SK-N-SH (cell line): ENCODE measurements around the gene FAM81A. TPM values are rescaled to one million over a fixed set of nuclear protein-coding genes. Genes with fewer than 3 reads are reported as not detected.

Experiments used
- CTCF ChIA-PET: fragments of 300-600, 350-600 bp; formaldehyde crosslinking; extraction: SDS; loops from one replicate; lab custom pipeline; 2021; lab: Yijun Ruan, JAX
- POLR2A ChIA-PET: fragments of 350-600 bp; sonication (Branson Sonifier 250); formaldehyde crosslinking; extraction: SDS; loops from one replicate; lab custom pipeline; 2020; ENCODE audit warnings: antibody characterized with exemption, inconsistent platforms; lab: Yijun Ruan, JAX
- DNase-seq: peaks from one replicate; pipeline ENCODE4 v3.0.0; 2012
- H2AFZ ChIP-seq: fragments of 200-600 bp; sonication (generic); 2 replicates; pipeline ENCODE4 v1.8.1; 2016; ENCODE audit warnings: antibody characterized with exemption, mild to moderate bottlenecking, low read depth
- H3F3A ChIP-seq: fragments of 200-600 bp; sonication (generic); replicated peaks from 2 replicates; pipeline ENCODE3; 2016; ENCODE audit warnings: antibody characterized with exemption, mild to moderate bottlenecking; ENCODE audit not compliant: insufficient read depth
- H3K27ac ChIP-seq, 2 experiments: fragments of 200-500 bp in 1 of 2; fragments of 200-600 bp in 1 of 2; sonication (Bioruptor generic) in 1 of 2; sonication (generic), shearing (Covaris generic) in 1 of 2; 2 replicates each; pipeline versions ENCODE4 v1.5.1 to v1.6.1; 2014 to 2016; ENCODE audit warnings: low read depth in 2 of 2, inconsistent platforms in 1 of 2, low read length in 1 of 2, mild to moderate bottlenecking in 1 of 2, mixed read lengths in 1 of 2
- H3K27me3 ChIP-seq: fragments of 200-600 bp; sonication (generic), shearing (Covaris generic); 2 replicates; pipeline ENCODE4 v1.6.1; 2016; ENCODE audit warnings: mixed run types; ENCODE audit not compliant: insufficient read depth
- H3K36me3 ChIP-seq, 2 experiments: fragments of 200-500 bp in 1 of 2; fragments of 200-600 bp in 1 of 2; sonication (Bioruptor generic) in 1 of 2; sonication (generic) in 1 of 2; replicated peaks in 1 of 2; 2 replicates each; pipeline versions ENCODE3 to v1.5.1; 2014 to 2016; ENCODE audit warnings: low read length in 1 of 2, mild to moderate bottlenecking in 1 of 2; ENCODE audit not compliant: insufficient read depth in 2 of 2, control insufficient read depth in 1 of 2
- H3K4me1 ChIP-seq, 2 experiments: fragments of 200-500 bp in 1 of 2; fragments of 200-600 bp in 1 of 2; sonication (Bioruptor generic) in 1 of 2; sonication (generic), shearing (Covaris generic) in 1 of 2; 2 replicates each; pipeline versions ENCODE4 v1.5.1 to v1.6.1; 2014 to 2016; ENCODE audit warnings: low read depth in 1 of 2, low read length in 1 of 2, mixed run types in 1 of 2; ENCODE audit not compliant: insufficient read depth in 2 of 2, control insufficient read depth in 1 of 2
- H3K4me2 ChIP-seq: fragments of 200-600 bp; sonication (generic), shearing (Covaris generic); 2 replicates; pipeline ENCODE4 v1.6.1; 2017; ENCODE audit warnings: mixed run types
- H3K4me3 ChIP-seq, 2 experiments: fragments of 200-500 bp in 1 of 2; fragments of 200-600 bp in 1 of 2; sonication (Bioruptor generic) in 1 of 2; sonication (generic), shearing (Covaris generic) in 1 of 2; 2 replicates each; pipeline versions ENCODE4 v1.5.1 to v1.8.1; 2014 to 2016; ENCODE audit warnings: low read depth in 2 of 2, inconsistent platforms in 1 of 2, low read length in 1 of 2, mild to moderate bottlenecking in 1 of 2, mixed read lengths in 1 of 2, moderate library complexity in 1 of 2
- H3K79me2 ChIP-seq: fragments of 200-600 bp; sonication (generic); 2 replicates; pipeline ENCODE4 v1.8.1; 2017; ENCODE audit warnings: mild to moderate bottlenecking; ENCODE audit not compliant: insufficient read depth
- H3K9ac ChIP-seq: fragments of 200-600 bp; sonication (generic); 2 replicates; pipeline ENCODE4 v1.6.1; 2017; ENCODE audit warnings: mixed run types
- H3K9me2 ChIP-seq: fragments of 200-600 bp; sonication (generic); 2 replicates; pipeline ENCODE4 v1.6.1; 2017; ENCODE audit warnings: mixed run types
- H3K9me3 ChIP-seq: fragments of 200-600 bp; sonication (generic); 2 replicates; pipeline ENCODE4 v1.6.1; 2017; ENCODE audit warnings: mixed run types, mild to moderate bottlenecking, moderate library complexity
- H4K20me1 ChIP-seq: fragments of 200-600 bp; sonication (generic); 2 replicates; pipeline ENCODE4 v1.6.1; 2017; ENCODE audit warnings: mild to moderate bottlenecking, mixed run types; ENCODE audit not compliant: insufficient read depth
- CHD2 ChIP-seq: fragments of 150-350 bp; IDR thresholded peaks from 2 replicates; pipeline ENCODE4 v1.6.1; 2018; ENCODE audit warnings: low read length; ENCODE audit not compliant: partially characterized antibody
- ELF1 ChIP-seq: IDR thresholded peaks from 2 replicates; pipeline ENCODE4 v1.4.0; 2012
- FOSL2 ChIP-seq: IDR thresholded peaks from 2 replicates; pipeline ENCODE4 v1.4.0; 2012; ENCODE audit warnings: low read depth, mild to moderate bottlenecking, moderate library complexity, borderline replicate concordance
- FOXJ3 ChIP-seq: sonication (generic); formaldehyde crosslinking; IDR thresholded peaks from 2 replicates; pipeline ENCODE4 v1.5.1; 2020; ENCODE audit warnings: mild to moderate bottlenecking, missing genetic modification reagents
- FOXM1 ChIP-seq: IDR thresholded peaks from 2 replicates; pipeline ENCODE4 v1.4.0; 2012; ENCODE audit warnings: low read depth, mild to moderate bottlenecking
- GABPA ChIP-seq: IDR thresholded peaks from 2 replicates; pipeline ENCODE4 v1.4.0; 2012; ENCODE audit warnings: low read depth, mild to moderate bottlenecking
- GATA2 ChIP-seq: sonication (generic); formaldehyde crosslinking; IDR thresholded peaks from 2 replicates; pipeline ENCODE4 v1.5.0; 2020; ENCODE audit warnings: mild to moderate bottlenecking, missing genetic modification reagents
- JUND ChIP-seq: IDR thresholded peaks from 2 replicates; pipeline ENCODE4 v1.4.0; 2012
- MEF2A ChIP-seq: IDR thresholded peaks from 2 replicates; pipeline ENCODE4 v1.4.0; 2012; ENCODE audit warnings: low read depth, borderline replicate concordance
- MXI1 ChIP-seq: IDR thresholded peaks from 2 replicates; pipeline ENCODE4 v1.6.1; 2012; ENCODE audit warnings: mild to moderate bottlenecking, low read depth, low read length, improper control_type of control experiment
- NRF1 ChIP-seq: IDR thresholded peaks from 2 replicates; pipeline ENCODE4 v1.6.1; 2012; ENCODE audit warnings: low read depth, mild to moderate bottlenecking, low read length
- RAD21 ChIP-seq: IDR thresholded peaks from 2 replicates; pipeline ENCODE4 v1.6.1; 2012; ENCODE audit warnings: mild to moderate bottlenecking, low read length
- RFX5 ChIP-seq: IDR thresholded peaks from 2 replicates; pipeline ENCODE4 v1.6.1; 2012; ENCODE audit warnings: mild to moderate bottlenecking, improper control_type of control experiment, low read length
- RXRA ChIP-seq: IDR thresholded peaks from 2 replicates; pipeline ENCODE4 v1.4.0; 2012; ENCODE audit warnings: low read depth, mild to moderate bottlenecking, borderline replicate concordance
- TAF1 ChIP-seq: IDR thresholded peaks from 2 replicates; pipeline ENCODE4 v1.6.1; 2012; ENCODE audit warnings: low read depth, mild to moderate bottlenecking, low read length, moderate library complexity, borderline replicate concordance
- TCF12 ChIP-seq: IDR thresholded peaks from 2 replicates; pipeline ENCODE4 v1.4.0; 2012
- TEAD4 ChIP-seq: IDR thresholded peaks from 2 replicates; pipeline ENCODE4 v1.4.0; 2012; ENCODE audit warnings: mild to moderate bottlenecking, borderline replicate concordance; ENCODE audit not compliant: insufficient read depth
- WGBS: methylation state at CpG from one replicate; pipeline ENCODE4 v1.1.6; 2017; ENCODE audit warnings: low lambda C conversion rate; 5-methylcytosine and 5-hydroxymethylcytosine counted together
- polyA plus RNA-seq, 3 experiments: library from polyadenylated mRNA; depleted of rRNA; stranded (reverse); fragments of >200 nt; gene quantifications; 2 replicates each; pipeline ENCODE4 v1.2.3, GENCODE V29; 2012
- TF ChIP-seq, protein P1 (sequence below): fragments of 150-350 bp; IDR thresholded peaks from 2 replicates; pipeline ENCODE4 v1.6.1; 2017; ENCODE audit warnings: antibody characterized with exemption, low read length, low read depth, borderline replicate concordance
- TF ChIP-seq, protein P2 (sequence below): IDR thresholded peaks from 2 replicates; pipeline ENCODE4 v1.4.0; 2012; ENCODE audit warnings: low read depth

FAM81A gene
- polyA plus RNA-seq, 1 of the 3 experiments (the other 2 are of a cell fraction): 1.1 TPM

DNA sequence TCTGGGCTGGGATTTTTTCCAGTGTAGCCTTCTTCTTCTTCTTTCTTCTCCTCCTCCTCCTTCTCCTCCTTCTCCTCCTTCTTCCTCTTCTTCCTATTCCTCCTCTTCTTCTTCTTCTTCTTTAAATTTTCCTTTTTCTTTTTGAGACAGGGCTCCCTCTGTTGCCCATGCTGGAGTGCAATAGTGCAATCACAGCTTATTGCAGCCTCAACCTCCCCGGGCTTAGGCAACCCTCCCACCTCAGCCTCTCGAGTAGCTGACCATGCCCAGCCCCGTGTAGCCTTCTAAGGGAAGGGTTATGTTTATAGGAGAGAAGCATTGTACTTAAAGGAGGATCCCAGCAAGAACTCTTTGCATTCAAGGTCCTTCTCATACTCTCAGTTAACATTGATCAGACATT, 41.3 kb upstream of the FAM81A start:
- POLR2A ChIA-PET: no interaction called here
- no peaks in the 10 kb centered on the region for H3F3A ChIP-seq

DNA sequence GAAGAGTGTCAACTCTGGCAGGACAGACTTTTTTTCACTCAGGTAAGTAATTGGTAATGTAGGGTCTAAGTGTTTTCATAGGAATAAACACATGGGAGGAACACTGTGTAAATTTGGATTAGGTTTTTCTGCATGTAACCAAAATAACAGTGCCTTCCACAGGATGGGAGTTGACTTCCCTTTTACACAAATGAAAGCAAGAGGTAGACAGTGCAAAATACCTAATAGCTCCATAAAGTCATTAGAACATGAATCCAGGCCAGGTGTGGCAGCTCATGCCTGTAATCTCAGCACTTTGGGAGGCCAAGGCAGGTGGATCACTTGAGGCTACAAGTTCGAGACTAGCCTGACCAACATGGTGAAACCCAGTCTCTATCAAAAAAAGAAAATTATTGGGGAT, 39.8 kb upstream of the FAM81A start:
- CTCF ChIA-PET: no interaction called here
- TF ChIP-seq CHD2 (no peak), ELF1 (no peak), RXRA (no peak), JUND (no peak), RFX5 (no peak), GABPA (no peak), FOXJ3 (CRISPR knock-in tag) (no peak), FOXM1 (no peak), TAF1 (no peak), FOSL2 (no peak), MXI1 (no peak), TCF12 (no peak), GATA2 (CRISPR knock-in tag) (no peak), MEF2A (no peak), TEAD4 (no peak), RAD21 (no peak)
- TF ChIP-seq, protein P1, sequence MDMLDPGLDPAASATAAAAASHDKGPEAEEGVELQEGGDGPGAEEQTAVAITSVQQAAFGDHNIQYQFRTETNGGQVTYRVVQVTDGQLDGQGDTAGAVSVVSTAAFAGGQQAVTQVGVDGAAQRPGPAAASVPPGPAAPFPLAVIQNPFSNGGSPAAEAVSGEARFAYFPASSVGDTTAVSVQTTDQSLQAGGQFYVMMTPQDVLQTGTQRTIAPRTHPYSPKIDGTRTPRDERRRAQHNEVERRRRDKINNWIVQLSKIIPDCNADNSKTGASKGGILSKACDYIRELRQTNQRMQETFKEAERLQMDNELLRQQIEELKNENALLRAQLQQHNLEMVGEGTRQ: no peak
- TF ChIP-seq, protein P2, sequence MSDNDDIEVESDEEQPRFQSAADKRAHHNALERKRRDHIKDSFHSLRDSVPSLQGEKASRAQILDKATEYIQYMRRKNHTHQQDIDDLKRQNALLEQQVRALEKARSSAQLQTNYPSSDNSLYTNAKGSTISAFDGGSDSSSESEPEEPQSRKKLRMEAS: no peak
- Histone ChIP-seq H3K4me3 (no peak overlapping the region), H3K4me1 (no peaks in the 10 kb centered on the region), H3K9me3 (no peaks in the 10 kb centered on the region), H3K27me3 (no peaks in the 10 kb centered on the region), H3K4me2 (no peak overlapping the region), H3K36me3 (no peaks in the 10 kb centered on the region), H3K27ac (no peak overlapping the region), H3K9ac (no peak overlapping the region), H3K9me2 (no peaks in the 10 kb centered on the region), H4K20me1 (no peaks in the 10 kb centered on the region), H2AFZ (no peak overlapping the region), H3K79me2 (no peaks in the 10 kb centered on the region), H3F3A (no peaks in the 10 kb centered on the region)
- 32% methylated on average over 1 of the region's 1 CpG for WGBS
- POLR2A ChIA-PET: no interaction called here
- no peak for DNase-seq

More for the DNA sequence above, 41.3 kb upstream of the FAM81A start:
- Histone ChIP-seq H3K9me3 (no peaks in the 10 kb centered on the region), H2AFZ (no peak overlapping the region), H3K27me3 (no peaks in the 10 kb centered on the region), H3K9me2 (no peaks in the 10 kb centered on the region), H3K4me2 (no peak overlapping the region), H3K4me1 (no peaks in the 10 kb centered on the region), H3K36me3 (no peaks in the 10 kb centered on the region), H3K79me2 (no peaks in the 10 kb centered on the region), H3K27ac (no peak overlapping the region), H3K9ac (no peak overlapping the region), H3K4me3 (no peak overlapping the region), H4K20me1 (no peaks in the 10 kb centered on the region)
- no peak for TF ChIP-seq NRF1
- TF ChIP-seq ELF1: no peak
- no peak for DNase-seq
- CTCF ChIA-PET: no interaction called here
- WGBS: 28% methylated on average over 3 of the region's 3 CpGs
